HG02970 (cell line): ENCODE results near the gene LRRFIP2.

Experiments used
- ATAC-seq: cut with Tn5 transposase; IDR thresholded peaks from one replicate; pipeline ENCODE4 v1.9.1; 2021; ENCODE audit warnings: mild to moderate bottlenecking, moderate library complexity, moderate number of reproducible peaks; ENCODE audit not compliant: unreplicated experiment, low FRiP score

LRRFIP2 gene

DNA sequence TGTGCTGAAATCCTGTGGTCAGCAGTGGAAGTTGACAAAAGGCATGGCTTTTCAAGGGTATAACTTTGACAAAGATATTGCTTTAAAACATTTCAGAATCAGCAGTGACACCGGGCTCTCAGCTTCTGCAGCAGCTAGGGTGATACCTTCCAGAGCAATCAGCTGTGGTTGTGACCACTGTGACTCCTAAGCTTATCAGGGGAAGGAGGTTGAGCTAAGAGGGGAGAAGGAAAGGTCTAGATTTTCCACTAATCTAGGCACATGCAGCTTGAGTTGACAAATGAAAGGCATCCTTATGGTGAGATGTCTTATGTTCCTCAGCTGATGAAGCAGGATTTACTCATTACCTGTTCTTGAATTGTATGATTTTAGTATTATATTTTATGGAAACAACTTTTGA, 16.3 kb upstream of the LRRFIP2 start:
- ATAC-seq = no peak

- no peak for ATAC-seq
Observed at GRCh38 chr3:37189109-37189508, 14.7 kb upstream of the LRRFIP2 start.

- no peak for ATAC-seq
Observed at GRCh38 chr3:37183976-37184375, 9.6 kb upstream of the LRRFIP2 start.

GRCh38 chr3:37183375-37183831, 9.0 kb upstream of the LRRFIP2 start:
- no peak for ATAC-seq

- ATAC-seq = no peak
Observed at GRCh38 chr3:37182816-37183215, 8.4 kb upstream of the LRRFIP2 start.

DNA sequence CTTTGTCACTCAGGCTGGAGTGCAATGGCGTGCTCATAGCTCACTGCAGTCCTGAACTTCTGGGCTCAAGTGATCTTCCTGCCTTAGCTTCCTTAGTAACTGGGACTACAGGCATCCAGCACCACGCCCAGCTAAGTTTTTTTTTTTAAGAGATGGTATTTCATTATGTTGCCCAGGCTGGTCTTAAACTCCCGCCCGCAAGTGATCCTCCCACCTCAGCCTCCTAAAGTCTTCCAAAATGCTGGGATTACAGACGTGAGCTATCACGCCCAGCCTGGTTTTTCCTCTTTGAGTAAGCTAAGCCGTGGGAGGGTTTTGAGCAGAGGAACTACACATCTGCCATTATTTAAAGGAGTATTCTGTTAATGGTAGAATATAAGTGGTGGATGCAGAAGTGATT, 7.4 kb upstream of the LRRFIP2 start:
- no peak for ATAC-seq

GRCh38 chr3:37179144-37179967, 5.0 kb upstream of the LRRFIP2 start:
- no peak for ATAC-seq

- ATAC-seq = no peak
Observed at GRCh38 chr3:37173806-37174205, 576 bp downstream of the LRRFIP2 start.

DNA sequence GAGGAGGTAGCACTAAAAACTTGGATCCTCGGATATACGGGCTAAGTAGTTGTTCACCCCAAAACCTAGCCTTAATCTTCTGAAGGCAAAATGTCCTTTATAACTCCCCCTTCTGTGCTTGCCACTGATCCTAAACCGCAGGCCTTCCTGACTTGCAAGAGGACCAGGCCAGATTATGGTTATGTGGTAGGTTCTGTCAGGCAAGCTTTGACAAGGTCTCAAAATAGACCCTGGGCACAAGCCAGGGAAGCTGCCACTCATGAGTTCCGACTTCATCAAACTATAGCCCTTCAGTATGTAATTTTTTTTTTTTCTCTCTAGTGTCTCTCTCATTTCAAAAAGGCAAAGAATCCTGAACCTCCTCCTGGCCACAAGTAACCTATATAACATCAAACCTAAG, 3.2 kb downstream of the LRRFIP2 start:
- ATAC-seq = no peak

DNA sequence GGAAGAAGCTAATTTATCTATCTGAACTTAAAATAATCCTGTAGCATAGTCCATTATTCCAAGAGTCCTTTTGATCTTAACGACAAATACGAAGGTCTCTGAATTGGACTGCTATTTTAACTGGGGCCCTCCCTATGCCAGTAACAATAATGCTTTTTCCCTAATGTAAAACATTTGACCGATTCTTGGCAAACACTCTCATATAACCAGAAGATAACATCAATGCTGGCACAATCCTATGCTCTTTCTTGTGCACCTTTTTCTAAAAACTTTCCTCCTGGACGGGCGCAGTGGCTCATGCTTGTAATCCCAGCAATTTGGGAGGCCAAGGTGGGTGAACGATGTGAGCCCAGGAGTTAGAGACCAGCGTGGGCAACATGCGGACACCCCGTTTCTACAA, 3.9 kb downstream of the LRRFIP2 start:
- ATAC-seq = no peak

GRCh38 chr3:37170060-37170459, 4.3 kb downstream of the LRRFIP2 start:
- no peak for ATAC-seq

GRCh38 chr3:37168896-37169295, 5.5 kb downstream of the LRRFIP2 start:
- no peak for ATAC-seq

DNA sequence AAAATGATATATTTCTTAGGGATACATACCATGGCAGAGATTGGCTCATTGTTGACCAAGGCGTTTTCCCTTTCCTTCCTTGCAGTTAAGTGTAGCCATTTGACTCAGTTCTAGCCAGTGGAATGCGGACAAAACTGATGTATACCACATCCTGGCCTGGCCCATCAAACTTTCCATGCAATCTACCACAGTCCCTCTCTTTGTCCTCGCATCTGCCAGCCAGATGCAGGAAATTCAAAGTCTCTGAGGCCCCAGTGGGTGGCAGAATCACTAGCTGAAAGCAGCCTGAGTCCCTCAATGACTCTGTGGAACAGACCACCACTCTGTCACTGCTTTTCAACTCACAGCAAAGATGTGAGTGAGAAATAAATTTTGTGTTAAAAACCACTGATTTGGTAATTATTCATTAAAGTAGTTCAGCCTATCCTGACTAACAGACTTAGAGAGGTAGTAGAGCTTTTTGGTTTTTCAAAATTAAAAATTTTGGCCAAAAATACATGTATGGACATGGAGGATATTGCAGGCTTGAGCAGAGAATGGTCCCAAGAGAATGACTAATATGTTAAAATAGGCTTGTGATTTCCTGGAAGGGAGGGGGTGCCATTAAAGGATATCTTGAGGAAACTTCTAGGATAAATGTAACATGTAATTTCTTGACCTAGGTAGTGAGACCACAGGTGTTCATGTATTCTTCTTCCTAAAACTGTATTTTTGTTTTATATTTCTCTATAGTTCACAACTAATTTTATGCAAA, 10.9 kb downstream of the LRRFIP2 start:
- ATAC-seq = no peak

- ATAC-seq = peak; percentile 52
Observed at GRCh38 chr3:37162501-37163245, 11.7 kb downstream of the LRRFIP2 start.

DNA sequence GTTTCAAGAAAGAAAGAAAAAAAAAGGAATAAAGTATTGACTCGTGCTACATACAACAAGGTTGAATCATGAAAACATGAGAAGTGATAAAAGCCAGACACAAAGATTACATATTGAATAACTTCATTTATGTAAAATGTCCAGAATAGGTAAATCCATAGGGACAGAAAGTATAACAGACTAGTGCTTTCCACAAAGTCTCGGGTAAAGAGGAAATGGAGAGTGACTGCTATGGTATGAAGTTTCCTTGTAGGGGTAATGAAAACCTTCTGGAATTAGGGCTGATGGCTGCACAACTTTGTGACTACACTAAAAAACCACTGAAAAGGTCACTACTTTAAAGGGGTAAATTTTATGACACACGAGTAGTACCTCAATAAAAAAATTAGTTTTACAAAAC, 13.0 kb downstream of the LRRFIP2 start:
- no peak for ATAC-seq

DNA sequence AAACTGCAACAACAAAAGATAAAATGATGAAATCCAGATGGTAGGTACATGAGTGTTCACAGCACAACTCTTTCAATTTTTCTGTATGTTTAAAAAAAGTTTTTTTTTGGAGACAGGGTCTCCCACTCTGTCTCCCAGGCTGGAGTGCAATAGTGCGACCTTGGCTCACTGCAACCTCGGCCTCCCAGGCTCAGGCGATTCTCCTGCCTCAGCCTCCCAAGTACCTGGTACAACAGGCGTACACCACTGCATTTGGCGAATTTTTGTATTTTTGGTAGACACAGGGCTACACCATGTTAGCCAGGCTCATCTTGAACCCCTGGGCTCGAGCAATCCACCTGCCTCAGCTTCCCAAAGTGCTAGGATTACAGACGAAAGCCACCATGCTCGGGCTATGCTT, 18.6 kb downstream of the LRRFIP2 start:
- ATAC-seq = no peak

GRCh38 chr3:37154668-37155314, 19.6 kb downstream of the LRRFIP2 start:
- ATAC-seq = no peak

- no peak for ATAC-seq
Observed at GRCh38 chr3:37150621-37151020, 23.8 kb downstream of the LRRFIP2 start.

DNA sequence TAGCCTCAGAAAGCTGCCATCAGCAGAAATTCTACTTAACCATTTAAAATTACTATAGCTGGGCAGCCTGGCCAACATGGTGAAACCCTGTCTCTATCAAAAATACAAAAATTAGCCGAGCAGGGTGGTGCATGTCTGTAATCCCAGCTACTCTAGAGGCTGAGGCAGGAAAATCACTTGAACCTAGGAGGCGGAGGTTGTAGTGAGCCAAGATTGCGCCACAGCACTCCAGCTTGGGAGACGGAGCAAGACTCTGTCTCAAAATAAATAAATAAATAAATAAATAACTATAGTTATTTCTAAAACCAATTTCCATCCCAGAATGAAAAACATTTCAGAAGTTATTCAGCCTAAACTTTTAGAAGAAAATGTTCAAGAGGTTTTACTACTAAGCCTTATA, 25.1 kb downstream of the LRRFIP2 start:
- no peak for ATAC-seq

DNA sequence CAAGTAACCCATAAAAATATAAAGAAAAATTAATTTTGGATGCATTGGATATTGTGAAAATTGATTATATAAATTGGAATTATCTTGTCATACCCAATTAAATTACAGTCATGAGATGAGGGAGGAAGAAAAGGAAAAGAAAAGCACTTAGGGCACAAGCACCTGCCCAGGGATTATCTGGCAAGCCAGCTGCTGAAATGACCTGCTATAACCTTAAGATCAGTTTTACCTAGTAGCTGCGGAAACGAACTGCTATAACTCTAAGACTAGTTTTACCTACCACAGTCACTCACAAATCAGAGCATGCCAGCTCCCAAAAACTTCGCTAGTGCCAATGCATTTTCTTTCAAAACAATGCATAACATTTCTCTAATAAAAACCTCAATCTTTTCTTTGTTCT, 26.2 kb downstream of the LRRFIP2 start:
- ATAC-seq = no peak

- no peak for ATAC-seq
Observed at GRCh38 chr3:37147666-37148065, 26.7 kb downstream of the LRRFIP2 start.
